C4-2B (cell line): ENCODE results near the gene ZNF536.

Experiments used
- H3K27ac ChIP-seq: fragments of 450-650 bp; 2 replicates; pipeline ENCODE4 v1.5.1; 2017
- ZFX ChIP-seq: fragments of 450-650 bp; IDR thresholded peaks from 2 replicates; pipeline ENCODE4 v1.6.1; 2017
- TF ChIP-seq, protein P1 (sequence below): fragments of 450-650 bp; conservative IDR thresholded peaks from 2 replicates; pipeline ENCODE4 v1.5.1; 2017; ENCODE audit warnings: mild to moderate bottlenecking

The ZNF536 gene

DNA sequence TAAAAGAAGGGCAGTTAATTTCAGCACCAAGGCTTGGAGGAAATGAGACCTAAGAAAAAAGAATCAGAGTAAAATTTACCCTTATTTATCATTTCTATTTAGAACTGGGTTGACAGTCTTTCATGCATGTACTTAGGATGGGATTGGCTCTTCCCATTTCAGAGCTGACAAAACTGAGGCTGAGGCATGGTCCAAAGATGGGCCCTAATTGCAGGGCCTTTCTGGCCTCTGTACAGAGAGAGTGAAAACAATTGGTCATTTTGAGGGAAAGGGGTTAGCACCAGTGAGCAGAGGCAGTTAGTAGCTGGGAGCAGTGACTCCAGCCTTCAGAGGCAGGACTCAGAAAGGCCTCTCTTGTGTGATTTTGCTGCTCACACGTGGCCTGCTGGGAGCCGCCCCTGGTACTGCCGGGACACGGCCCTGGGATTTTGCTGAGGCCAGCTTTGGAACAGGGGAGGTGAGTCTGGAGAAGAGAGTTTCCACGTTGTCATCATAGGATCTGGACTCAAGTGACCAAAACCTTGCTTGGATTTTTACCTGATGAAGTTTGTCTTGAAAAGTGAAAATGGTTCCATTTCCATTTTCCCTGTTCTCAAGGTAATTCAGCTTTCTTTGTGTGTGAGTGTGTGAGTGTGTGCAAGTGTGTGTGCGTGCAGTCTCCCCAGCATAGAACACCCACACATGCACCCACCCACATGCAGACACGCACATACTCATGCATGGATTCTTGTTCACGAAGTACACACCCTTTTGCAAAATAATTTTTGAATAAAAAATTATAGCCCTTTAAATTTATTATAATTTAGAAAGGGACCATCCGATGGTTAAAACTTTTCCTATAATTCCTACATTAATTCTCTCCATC is at the start of gene ZNF536:
TSS of gene ZNF536 (plus strand) at position 425 of the 865 bp plus-strand sequence. CDS start 71,179 bp downstream, outside the sequence.
- TF ChIP-seq, protein P1, sequence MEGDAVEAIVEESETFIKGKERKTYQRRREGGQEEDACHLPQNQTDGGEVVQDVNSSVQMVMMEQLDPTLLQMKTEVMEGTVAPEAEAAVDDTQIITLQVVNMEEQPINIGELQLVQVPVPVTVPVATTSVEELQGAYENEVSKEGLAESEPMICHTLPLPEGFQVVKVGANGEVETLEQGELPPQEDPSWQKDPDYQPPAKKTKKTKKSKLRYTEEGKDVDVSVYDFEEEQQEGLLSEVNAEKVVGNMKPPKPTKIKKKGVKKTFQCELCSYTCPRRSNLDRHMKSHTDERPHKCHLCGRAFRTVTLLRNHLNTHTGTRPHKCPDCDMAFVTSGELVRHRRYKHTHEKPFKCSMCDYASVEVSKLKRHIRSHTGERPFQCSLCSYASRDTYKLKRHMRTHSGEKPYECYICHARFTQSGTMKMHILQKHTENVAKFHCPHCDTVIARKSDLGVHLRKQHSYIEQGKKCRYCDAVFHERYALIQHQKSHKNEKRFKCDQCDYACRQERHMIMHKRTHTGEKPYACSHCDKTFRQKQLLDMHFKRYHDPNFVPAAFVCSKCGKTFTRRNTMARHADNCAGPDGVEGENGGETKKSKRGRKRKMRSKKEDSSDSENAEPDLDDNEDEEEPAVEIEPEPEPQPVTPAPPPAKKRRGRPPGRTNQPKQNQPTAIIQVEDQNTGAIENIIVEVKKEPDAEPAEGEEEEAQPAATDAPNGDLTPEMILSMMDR, result no peak
- TF ChIP-seq ZFX, result no peak
- no peak within 1 kb of the TSS for H3K27ac ChIP-seq

DNA sequence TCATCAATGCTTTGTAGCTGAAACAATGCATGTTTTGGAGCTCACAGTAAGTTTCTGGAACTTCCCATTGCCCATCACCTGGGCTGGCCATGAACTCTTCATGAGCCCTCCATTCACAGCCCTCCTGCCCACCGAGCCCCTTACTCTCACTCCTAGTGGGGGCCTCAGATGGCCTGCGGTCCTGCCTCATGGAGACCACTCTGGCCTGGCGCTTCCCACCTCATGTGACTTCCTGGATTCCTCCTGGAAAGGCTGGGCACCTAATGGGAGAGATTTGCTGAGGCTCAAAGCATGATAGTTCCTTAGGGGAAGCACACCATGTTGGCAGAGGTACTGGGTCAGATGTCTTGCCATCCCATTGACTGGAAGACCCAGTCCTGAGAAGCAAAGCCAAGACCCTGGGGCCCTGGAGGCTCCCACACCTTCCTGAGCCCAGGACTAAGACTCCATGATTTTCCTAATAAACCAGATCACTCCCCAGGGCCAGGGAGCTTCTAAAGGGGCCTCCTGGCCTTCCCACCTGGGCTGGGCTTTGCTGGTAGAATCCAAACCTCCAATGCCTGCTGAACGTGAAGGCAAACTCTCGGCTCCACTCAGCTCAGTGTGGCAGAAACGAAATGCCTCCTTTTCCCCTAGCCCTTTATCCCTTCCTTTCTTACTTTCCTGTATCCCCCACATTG is 49.4 kb upstream of the ZNF536 start:
- no peak overlapping the region for H3K27ac ChIP-seq
- no peak for TF ChIP-seq ZFX
- TF ChIP-seq, protein P1, result no peak

DNA sequence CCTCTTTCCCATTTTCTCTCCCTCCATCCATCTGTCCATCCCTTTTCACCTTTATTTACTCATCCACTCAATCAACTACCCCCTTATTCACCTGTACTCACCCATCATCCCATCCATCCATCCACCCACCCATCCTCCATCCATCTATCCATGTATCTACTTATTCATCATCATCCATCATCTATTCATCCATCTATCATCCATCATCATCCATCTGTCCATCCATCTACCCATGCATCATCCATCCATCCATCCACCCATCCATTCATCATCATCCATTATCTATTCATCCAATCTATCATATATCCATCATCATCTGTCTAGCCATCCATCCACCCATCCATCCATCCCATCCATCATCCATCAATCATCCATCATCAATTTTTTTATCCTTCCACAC is 48.3 kb upstream of the ZNF536 start:
- TF ChIP-seq, protein P1, result no peak
- no peak for TF ChIP-seq ZFX
- no peak overlapping the region for H3K27ac ChIP-seq

DNA sequence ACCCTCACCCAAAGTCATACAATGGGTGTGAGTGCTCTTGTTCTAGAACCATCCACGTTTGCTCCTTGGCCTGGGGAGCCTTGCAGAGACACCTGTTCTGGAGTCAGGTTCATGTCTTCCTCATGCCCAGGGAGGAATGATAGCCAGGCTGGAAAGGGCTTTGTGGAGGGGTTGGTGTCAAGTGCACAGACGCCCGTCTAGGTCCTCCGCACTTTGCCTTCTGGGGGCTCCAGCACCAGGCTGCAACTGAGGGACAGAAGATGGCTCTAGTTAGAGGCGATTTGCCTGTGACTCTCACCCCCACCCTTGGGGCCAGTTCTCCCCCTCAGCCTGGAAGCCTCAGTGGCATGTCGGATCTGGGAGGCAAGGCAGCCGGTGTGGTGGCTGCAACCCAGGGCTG is 47.2 kb upstream of the ZNF536 start:
- TF ChIP-seq, protein P1, result no peak
- no peak for TF ChIP-seq ZFX
- H3K27ac ChIP-seq, result no peak overlapping the region

DNA sequence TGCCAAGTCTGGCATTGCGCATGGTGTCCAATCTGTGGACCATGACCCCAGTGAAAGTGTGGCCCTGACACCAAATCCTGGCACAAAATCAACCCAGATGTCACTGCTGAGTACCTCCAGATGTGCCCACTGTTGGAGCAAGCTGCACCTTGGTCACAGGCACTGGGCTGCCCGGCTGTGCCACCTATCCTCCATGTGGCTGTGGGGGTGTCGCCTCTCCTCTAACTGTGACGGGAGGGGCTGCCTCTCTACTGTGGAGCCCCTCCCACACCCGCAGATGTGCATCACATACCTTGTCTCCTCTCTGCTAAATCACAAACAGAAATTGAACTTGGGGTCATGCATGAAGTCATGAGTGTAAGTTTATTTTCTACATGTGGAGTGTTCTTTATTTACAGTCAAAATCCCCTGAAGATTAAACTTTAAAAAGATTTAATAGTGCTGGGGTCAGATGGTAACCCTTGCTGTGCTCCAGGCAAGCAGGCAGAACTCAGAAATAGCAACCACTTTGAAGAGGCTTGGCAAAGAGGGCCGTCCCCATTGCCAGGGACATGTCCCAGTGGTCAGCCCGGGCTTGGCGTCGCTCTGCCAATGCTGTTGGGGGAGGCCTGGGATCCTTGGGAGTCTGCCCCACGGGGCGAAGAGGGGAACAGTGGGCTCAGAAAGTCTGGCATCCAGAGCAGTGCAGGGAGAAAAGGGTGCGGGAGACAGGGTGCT is 46.4 kb upstream of the ZNF536 start:
- no peak overlapping the region for H3K27ac ChIP-seq
- TF ChIP-seq, protein P1, result no peak
- no peak for TF ChIP-seq ZFX

DNA sequence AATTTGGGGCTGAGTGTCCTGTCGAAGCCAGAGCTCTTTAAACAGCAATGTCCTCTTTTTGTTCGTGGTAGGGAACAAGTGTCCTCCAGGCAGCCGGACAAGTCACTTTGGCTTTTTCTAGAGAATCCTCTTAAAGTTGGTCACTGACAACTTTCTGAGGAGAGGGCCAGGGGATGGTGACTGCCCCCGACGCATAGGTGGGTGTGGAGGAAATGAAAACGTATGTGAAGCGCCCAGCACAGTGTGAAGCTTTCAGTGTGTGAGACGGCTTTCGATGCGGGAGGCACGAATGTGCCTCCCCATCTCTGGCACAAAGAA is 45.8 kb upstream of the ZNF536 start:
- TF ChIP-seq ZFX, result no peak
- TF ChIP-seq, protein P1, result no peak
- no peak overlapping the region for H3K27ac ChIP-seq

DNA sequence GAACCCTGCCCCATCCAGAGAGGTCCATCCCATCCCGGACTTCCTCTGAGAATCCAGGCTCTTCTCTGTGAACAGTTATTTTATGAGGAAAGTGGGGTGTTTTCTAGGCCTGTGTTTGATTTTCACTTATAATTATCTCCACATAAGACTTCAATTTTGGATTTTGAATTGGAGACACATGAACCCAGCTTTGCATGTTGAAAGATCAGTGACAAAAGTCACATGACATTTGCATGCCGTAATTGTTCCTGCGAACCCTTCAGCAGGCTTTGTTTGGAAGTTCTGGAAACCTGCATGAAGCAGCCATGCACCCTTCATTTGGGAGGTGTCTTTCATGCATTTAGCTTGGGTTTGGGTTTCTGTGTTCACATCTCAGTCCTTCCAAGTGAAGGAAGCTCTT is 44.9 kb upstream of the ZNF536 start:
- TF ChIP-seq, protein P1, result no peak
- no peak for TF ChIP-seq ZFX

More for the DNA sequence above, 44.9 kb upstream of the ZNF536 start:
- H3K27ac ChIP-seq, result no peak overlapping the region
